GOT3 (cell line): ENCODE measurements around the gene SESN2.

Source experiments
- DNase-seq: peaks from one replicate; lab custom pipeline; 2025; ENCODE audit warnings: mixed read lengths; lab: John Stamatoyannopoulos, UW

The SESN2 gene

DNA sequence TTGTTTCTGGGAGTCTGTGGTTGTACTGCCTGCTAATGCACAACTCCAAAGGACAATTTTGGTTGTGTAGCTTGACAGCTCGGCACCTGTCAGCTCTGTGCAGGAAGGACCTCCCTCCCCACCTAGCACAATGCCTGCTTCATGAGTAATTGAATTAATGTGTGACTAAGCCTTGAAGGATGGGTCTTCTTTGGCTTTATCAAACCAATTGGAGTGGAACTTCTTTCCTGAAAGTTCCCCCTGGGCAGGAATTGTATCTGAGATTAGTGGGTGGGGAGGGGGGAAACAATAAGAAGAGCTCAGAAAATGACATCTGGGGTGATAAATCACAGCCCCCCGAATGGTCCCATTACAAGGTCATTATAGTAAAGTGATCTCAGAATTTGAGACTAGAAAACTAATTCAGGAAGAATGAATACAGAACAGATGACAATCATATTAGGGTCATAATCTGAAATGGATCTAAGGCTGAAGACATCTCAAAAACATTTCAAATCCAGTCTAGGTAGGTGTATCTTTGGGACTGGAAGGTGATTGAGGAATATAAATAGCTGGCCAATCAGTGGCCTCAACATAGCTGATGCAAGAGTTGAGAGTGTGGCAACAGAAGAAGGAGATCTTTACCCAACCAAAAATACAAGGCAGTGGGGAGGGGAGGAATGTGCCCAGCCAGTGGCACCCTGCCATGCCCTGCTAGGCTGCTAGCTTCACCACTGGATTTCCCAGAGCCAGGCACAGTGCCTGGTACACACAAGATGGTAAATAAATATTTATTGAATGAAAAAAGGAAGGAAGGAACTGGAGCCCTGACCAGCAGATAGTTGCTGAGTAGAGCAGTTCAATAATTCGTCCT lies 10.1 kb upstream of the SESN2 start:
- DNase-seq = no peak

DNA sequence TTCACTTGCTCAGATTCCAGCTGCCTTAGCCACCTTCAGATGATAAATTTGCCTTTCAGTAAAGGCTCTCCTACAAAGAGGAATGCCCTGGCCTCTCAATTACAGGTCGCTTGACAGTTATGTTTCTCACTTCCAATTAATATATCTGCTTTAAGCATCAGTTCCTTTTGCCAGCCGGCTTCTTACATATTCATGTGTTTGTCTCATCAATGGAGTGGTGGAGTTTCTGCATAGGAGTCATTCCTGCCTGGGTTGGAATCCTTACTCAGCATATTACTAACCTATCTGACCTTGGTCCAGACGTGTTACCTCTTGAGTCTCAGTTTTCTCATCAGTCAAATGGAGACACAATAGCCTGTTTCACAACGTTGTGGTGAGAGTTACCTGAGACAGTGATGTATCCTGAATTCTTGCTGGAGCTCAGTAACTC lies 9.4 kb upstream of the SESN2 start:
- no peak for DNase-seq

DNA sequence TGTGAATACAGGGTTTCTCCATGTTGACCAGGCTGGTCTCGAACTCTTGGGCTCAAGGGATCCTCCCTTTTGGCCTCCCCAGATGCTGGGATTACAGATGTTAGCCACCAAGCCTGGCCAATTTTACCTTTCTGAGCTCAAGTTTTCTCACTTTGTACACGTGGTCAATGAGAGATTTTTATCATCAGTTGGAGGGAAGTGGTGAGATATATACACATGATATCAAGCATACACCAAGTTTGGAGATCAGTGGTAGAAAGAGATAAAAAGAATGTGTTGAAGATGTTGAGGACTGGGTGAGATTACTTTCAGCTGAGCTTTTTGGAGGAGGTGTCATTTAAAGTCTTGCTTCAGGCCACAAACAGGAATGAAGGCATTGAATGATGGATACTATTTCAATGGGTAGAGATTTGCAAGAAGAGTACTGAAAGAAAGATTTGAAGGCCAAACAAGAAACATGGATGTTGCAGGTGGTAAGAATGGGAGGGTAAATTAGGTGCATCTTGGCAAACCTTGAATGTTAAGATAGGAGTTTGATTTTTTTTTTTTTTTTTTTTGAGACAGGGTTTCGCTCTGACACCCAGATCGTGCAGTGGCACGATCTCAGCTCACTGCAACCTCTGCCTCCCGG lies 3.0 kb upstream of the SESN2 start:
- no peak for DNase-seq

DNA sequence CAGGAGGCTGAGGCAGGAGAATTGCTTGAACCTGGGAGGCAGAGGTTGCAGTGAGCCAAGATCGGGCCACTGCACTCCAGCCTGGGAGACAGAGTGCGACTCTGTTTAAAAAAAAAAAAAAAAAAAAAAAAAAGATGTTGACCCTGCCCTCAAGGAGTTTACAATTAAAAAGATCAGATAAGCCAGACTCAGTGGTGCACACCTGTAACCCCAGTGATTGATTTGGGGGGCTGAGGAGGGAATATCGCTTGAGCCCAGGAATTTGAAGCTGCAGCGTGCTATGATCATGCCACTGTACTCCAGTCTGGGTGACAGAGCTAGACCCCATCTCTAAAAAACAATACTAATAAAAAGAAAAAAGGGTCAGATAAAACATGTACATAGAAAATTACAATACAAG lies 1.6 kb upstream of the SESN2 start:
- DNase-seq = no peak

DNA sequence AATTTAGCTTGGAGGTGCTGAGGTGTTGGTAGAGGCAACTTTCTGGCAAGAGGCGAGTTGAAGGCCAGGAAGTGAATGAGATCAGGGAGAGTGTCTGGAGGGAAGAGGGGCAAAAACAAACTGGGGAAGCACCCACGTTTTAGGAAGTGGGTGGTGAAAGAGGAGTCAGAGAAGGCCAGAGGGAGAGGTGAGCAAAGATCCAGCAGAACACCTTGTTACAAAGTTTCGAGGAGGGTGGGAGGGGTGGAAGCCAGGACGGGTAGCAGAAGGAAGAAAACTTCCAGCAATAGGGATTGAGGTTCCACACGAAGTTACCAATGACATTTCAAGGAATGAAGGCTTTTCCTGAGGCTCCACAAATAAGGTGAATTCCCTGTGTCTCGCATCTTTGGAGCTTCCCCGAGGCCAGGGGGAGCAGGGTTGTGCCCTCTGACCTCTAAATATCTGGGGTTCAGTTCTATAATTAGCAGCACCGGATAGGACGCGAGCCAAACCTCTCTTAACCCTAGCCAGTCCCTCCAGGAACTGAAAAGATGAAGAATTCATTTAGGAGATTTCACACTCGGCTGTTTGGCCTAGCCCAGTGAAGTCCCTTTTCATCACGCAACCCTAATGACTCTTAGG lies 578 bp upstream of the SESN2 start:
- no peak for DNase-seq

DNA sequence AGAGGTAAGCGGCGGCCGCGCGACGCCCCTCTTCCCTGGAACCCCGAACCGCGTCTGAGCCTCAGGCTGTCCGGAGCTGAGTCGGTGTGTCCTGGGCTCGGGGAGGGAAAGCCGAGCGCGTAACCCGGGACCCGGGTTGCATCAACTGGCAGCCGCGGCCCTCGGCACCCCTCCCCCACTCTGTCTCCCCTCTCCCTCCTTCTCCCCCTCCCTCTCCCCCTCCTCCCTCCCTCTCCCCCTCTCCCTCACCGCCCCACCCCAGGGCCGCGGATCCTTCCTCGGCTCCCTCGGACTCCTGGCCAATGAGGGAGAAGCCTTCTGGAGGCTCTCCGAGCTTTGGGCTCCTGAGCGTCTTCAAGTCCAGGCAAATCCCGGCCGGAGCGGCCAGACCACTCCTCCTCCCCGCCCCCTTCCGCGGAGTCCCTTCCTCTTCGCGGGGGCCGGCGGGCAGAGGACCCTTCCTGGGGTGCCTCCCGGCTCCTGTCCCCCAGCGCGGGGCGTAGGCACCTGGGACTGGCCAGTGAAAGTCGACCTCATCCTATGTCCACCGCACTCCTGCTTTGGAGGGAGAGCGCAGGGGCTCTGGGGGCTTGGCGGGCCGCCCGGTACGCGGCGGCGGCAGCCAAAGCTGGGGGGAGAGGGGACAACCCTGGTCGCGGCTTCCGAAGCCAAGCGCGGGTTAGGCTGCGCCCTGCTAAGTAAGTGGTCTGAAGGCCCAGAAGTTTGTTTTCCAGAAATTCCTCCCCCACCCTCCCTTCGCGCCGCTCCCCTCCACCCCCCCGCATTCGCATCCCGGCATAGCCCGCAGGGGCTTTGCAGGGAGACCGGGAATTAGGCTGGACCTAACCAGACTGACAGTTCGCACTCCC lies 850 bp downstream of the SESN2 start:
- DNase-seq = no peak

DNA sequence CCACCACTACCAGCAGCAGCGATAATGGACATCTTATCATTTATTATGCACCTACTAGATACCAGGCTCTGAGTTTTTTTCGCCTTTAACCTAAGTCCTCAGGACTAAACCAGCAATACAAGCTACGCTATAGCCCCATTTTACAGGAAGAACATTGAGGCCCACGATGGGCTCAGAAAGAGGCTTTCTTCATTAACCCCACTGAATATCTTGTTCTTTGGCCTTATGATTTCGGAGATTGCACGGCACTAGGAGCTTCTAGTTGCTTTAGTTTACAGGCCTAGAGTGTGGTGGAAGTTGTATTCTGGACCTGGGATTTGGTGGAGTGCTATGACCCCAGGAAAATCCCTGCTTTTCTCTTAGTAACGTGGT lies 1.5 kb downstream of the SESN2 start:
- no peak for DNase-seq

DNA sequence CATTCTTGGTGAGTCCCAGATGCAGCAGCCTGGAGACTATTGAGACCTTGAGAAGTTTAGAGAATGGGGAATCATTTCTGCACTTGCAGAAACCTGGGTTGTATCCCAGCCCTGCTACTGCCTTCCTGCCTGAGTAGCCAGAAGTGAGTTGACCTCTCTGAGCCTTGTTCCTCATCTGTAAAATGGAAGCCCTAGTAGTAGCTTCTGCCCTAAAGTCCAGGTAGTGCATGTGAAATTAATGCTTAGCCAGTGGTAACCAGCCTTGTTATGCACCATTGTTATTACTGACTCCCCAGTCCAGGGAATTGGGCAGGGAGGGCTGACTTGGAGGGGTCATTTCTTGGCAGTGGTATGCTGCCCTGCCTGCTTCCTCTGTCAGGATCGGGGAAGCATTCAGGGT lies 5.6 kb downstream of the SESN2 start:
- no peak for DNase-seq

DNA sequence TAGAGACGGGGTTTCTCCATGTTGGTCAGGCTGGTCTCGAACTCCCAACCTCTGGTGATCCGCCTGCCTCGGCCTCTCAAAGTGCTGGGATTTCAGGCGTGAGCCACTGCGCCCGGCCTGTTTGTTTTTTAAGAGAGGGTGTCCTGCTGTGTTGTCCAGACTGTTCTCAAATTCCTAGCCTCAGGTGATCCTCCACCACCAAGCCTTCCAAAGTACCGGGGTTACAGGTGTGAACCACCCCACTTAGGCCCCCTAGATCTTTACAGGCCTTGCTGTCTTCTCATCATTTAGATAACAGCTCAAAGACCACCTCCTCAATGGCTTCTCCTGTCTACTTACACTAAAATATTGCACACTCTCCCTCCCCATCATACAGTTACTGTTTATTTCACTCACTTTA lies 6.3 kb downstream of the SESN2 start:
- DNase-seq = no peak

DNA sequence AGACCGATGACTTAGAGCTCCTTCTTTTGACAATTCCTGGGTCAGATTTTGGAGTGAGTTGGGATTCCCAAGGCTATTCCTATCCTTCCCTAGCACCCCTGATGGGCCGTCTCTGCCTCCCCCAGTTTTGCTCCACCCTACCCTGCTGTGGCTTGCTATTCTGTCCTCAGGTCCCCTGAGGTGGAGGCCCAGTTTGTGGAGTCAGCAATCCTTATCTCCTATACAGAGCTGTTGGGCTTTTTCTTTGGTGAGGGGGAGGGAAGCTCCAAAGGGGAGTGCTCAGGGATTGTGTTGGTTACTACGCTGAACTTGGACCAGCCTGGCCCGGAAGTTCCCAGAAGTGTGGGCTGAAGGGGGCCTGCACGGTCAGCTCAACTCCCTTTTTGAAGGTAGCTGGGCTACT lies 7.6 kb downstream of the SESN2 start:
- DNase-seq = no peak

DNA sequence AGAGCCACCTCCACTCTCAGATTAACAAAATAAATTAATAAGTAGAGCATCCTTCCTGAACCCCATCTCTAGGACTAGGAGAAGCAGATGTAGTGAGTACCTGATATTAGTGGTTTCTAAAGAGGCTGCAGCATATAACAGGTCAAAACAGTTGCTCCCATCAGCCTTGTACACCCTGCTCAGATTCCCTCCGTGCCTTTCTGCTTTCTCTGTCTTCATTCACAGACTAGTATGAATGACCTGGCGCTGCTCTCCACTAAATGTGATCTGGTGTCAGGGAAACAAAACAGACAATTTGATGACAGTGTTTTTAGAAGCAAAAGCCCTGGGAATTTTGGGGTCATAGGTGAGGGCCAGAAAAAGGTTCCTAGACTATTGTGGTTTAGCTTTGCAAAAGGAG lies 8.3 kb downstream of the SESN2 start:
- no peak for DNase-seq

DNA sequence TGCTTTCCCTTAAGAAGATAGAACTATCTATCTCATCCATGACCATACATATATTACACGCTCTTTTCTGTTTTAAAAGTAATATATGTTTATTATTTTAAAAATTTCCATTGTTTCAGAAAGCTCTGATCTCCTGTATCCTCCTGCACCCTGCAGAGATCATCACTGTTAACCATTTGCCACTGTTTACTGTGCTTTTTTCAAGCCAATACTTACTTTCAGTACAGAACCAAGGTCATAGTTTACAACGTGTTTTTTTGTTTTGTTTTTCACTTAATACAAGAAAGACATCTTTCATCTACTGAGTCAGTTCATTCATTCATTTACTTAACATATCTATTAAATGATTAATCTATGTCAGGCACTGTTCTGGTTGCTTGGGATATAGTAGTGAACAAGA lies 10.2 kb downstream of the SESN2 start:
- no peak for DNase-seq

DNA sequence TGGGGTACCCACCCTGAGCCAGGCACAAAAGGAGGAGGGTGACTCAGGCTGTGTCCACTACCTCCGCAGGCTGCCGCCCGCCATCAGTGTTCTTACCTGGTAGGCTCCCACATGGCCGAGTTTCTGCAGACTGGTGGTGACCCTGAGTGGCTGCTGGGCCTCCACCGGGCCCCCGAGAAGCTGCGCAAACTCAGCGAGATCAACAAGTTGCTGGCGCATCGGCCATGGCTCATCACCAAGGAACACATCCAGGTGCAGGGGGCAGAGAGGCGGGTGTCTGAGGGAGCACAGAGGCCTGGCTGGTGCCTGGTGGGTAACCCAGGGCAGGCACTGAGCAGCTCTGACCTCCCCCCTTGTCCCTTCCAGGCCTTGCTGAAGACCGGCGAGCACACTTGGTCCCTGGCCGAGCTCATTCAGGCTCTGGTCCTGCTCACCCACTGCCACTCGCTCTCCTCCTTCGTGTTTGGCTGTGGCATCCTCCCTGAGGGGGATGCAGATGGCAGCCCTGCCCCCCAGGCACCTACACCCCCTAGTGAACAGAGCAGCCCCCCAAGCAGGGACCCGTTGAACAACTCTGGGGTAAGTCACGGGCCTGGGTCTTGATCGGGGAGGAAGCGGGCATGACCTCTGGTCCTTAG lies 13.0 kb downstream of the SESN2 start:
- DNase-seq = no peak

DNA sequence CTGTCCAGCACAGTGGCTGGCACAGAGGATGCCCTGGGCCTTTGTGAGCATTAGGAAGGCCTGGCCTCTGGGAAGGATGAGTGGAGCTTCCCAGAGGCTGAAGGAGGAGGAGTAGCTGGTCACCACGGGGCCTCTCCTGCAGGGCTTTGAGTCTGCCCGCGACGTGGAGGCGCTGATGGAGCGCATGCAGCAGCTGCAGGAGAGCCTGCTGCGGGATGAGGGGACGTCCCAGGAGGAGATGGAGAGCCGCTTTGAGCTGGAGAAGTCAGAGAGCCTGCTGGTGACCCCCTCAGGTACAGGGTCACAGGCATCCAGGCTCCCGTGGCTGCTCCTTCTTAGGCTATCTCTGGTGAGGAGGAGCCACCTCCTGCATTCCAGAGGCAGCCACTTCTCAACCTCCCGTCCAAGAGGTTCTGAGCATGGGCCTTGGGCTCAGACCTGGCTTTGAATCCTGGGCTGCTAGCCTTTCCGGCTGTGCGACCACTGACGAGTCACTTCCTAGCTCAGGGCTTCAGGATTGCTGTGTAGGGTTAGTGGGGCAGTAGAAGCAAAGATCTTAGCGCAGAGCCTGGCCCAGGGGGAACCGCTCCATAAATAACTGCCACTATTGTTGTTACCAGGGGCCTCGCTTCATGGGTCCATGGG lies 14.0 kb downstream of the SESN2 start:
- no peak for DNase-seq

DNA sequence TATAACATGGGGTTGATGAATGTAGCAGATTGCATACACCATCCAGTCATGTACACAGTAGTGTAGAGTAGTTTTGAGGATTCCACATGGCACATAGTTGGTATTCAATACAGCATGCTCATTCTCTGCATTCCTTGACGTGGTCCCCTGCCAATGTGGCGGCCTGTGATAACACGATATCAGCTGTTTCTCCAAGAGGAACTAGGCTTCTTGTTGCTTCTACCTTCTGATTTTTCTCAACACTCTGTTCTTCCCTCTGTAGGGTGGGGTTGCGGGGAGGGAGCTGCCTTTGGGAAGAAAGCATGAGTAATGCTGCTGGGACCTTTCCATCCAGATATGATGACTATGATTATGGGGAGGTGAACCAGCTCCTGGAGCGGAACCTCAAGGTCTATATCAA lies 19.4 kb downstream of the SESN2 start:
- DNase-seq = no peak

DNA sequence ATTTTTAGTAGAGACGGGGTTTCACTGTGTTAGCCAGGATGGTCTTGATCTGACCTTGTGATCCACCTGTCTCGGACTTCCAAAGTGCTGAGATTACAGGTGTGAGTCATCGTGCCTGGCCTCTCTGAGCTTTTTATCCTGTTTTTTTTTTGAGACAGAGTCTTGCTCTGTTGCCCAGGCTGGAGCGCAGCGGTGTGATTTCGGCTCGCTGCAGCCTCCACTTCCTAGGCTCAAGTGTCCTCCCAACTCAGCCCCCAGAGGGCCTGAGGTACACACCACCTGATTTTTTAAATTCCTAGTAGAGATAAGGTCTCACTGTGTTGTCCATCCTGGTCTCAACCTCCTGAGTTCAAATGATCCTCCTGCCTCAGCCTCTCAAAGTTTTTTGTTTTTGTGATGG lies 20.4 kb downstream of the SESN2 start:
- DNase-seq = no peak

DNA sequence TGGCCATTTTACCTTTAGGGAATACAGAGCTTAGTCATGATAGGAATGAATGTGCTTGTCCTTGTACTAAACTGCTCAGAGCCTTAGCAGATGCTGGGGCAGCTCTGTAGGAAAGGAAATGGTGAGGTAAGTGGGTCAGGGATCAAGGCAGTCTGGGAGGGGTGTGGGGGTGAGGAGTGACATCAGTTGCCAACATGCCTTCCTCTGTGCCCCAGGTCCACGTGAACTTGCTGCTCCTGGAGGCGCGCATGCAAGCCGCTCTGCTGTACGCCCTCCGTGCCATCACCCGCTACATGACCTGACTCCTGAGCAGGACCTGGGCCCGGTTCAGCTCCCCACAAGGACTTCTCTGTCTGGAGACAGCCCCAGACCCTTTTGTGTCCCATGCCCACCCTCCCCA lies 21.2 kb downstream of the SESN2 start:
- DNase-seq = no peak

DNA sequence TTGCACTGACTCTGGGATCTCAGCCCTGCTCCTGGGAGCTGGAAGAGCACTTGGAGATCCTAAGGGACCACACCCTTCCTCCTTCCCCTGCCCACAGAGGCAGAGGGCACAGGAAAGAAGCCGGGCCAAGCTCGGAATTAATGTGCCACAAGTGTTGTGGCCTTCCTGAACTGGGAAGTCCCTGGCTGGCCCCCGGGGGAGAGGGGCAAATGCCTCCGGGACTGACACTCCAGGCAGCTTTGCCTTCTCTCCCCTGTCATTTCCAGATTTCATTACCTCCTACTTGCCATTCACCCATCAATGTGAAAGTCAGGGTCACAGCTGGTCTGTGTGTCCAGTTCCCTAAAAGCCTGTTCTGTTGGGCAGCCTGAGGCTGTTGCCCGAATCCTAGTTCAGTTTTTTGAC lies 21.7 kb downstream of the SESN2 start:
- no peak for DNase-seq

DNA sequence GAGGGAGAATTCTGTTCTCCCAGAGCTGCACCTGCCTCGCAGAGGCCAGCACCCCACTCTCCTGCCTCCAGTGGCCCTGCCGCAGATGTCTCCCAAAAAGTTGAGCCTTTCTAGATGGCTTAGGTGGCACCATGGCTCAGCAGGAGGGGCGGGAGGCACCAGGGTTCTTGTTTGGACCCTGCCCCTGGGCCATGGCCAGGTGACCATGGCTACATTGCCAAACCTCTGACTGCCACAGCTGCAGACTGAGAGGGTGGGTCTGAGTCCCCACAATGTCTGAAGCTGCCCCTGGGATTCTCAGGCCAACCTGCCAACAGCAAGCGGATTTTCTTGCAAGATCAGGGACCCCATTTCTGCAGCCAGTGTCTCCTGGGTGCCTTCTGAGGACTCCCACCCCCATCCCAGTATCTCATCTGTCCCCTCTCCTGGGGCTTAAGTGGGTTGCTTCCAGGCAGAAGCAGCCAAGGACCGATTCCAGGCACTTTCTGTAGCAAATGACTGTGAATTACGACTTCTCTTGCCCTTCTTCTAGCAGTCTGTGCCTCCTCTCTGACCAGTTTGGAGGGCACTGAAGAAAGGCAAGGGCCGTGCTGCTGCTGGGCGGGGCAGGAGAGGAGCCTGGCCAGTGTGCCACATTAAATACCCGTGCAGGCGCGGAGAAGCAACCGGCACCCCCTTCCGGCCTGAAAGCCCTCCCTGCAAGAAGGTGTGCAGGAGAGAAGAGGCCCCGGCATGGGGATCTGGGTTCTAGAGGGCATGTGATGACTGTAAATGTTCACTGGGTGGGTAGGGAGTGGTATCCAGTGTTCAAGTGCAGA lies 22.5 kb downstream of the SESN2 start:
- DNase-seq = no peak
